BJ (cell line): ENCODE data around the gene FXYD6. TPM values are rescaled to one million over a fixed set of nuclear protein-coding genes. Genes with fewer than 3 reads are reported as not detected.

Source experiments
- CTCF ChIA-PET: fragments of 350-600 bp; formaldehyde crosslinking; extraction: SDS; loops from one replicate; lab custom pipeline; 2021; ENCODE audit warnings: antibody characterized with exemption, inconsistent platforms; lab: Yijun Ruan, JAX
- POLR2A ChIA-PET: fragments of 300-600 bp; sonication (Branson Sonifier 250); formaldehyde crosslinking; extraction: SDS; loops from one replicate; lab custom pipeline; 2021; ENCODE audit warnings: antibody characterized with exemption; lab: Charles Lee
- DNase-seq: peaks from one replicate; pipeline ENCODE4 v3.0.0-alpha.2; 2011; ENCODE audit warnings: low read depth
- H3K27me3 ChIP-seq: 2 replicates; pipeline ENCODE4 v1.6.0; 2011; ENCODE audit warnings: low read length; ENCODE audit not compliant: control insufficient read depth, insufficient read depth
- H3K36me3 ChIP-seq: 2 replicates; pipeline ENCODE4 v1.5.1; 2011; ENCODE audit warnings: low read length; ENCODE audit not compliant: control insufficient read depth, insufficient read depth
- H3K4me3 ChIP-seq: 2 replicates; pipeline ENCODE4 v1.5.1; 2011; ENCODE audit warnings: low read depth, mild to moderate bottlenecking, control low read depth, low read length
- polyA plus RNA-seq: library from polyadenylated mRNA; depleted of rRNA; stranded (reverse); fragments of >200 nt; gene quantifications from 2 replicates; pipeline ENCODE4 v1.2.3, GENCODE V29; 2011
- TF ChIP-seq, protein P1 (sequence below): IDR thresholded peaks from 2 replicates; pipeline ENCODE4 v1.5.1; 2011; ENCODE audit warnings: low read depth, mild to moderate bottlenecking, control low read depth, inconsistent platforms, low read length, moderate library complexity; ENCODE audit not compliant: insufficient read depth

The FXYD6 gene
- polyA plus RNA-seq, 1 experiment, result not detected

GRCh38 chr11:117837070-117837776, 39.2 kb downstream of the FXYD6 start:
- DNase-seq, result no peak
- H3K4me3 ChIP-seq, result no peak overlapping the region
- 0 out of 2 replicates have a peak, but pooled peaks cover 2% of the 10 kb centered on the region for H3K27me3 ChIP-seq
- ChIA-PET POLR2A (no interaction called here), CTCF (interaction anchor here (2.2 kb wide), 1 partner anchor 110 kb away, joined by 8 read pairs; no protein-coding TSS in a partner anchor)
- TF ChIP-seq, protein P1, sequence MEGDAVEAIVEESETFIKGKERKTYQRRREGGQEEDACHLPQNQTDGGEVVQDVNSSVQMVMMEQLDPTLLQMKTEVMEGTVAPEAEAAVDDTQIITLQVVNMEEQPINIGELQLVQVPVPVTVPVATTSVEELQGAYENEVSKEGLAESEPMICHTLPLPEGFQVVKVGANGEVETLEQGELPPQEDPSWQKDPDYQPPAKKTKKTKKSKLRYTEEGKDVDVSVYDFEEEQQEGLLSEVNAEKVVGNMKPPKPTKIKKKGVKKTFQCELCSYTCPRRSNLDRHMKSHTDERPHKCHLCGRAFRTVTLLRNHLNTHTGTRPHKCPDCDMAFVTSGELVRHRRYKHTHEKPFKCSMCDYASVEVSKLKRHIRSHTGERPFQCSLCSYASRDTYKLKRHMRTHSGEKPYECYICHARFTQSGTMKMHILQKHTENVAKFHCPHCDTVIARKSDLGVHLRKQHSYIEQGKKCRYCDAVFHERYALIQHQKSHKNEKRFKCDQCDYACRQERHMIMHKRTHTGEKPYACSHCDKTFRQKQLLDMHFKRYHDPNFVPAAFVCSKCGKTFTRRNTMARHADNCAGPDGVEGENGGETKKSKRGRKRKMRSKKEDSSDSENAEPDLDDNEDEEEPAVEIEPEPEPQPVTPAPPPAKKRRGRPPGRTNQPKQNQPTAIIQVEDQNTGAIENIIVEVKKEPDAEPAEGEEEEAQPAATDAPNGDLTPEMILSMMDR, result no peak
- H3K36me3 ChIP-seq, result no peaks in the 10 kb centered on the region

DNA sequence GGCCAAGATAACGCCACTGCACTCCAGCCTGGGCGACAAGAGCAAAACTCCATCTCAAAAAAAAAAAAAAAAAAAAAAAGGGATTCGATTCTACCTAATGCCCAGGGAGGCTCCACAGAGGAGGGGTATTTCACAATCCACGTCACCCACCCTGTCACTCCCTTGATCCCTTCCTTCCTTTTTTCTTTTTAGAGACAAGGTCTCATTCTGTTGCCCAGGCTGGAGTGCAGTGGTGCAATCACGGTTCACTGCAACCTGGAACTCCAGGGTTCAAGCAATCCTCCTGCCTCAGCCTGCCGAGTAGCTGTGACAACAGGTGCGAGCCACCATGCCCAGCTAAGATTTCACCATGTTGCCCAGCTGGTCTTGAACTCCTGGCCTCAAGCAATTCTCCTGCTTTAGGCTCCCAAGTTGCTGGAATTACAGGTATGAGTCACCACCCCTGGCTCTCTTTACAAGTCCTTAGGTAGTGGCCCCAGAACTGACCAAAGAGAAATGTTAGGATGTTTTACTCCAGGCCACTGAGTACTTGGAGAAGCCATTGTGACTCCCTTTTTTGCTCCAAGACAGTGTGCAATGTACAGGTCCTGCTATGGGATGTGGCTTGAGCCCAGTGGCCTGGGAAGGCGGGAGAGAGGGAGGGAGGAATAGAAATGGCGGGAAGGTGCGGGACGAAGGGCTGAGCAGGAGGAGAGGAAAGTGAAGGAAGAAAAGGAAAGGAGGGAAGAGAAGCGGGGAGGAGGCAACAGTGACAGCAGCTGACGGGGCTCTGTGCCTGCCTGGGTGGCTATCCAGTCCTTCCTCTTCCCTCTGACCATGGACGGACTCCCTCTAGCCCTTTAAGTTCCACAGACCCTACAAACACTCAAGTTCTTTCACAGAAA, 40.1 kb downstream of the FXYD6 start:
- TF ChIP-seq, protein P1, result no peak
- POLR2A ChIA-PET, result no interaction called here
- 0 out of 2 replicates have a peak, but pooled peaks cover 2% of the 10 kb centered on the region for H3K27me3 ChIP-seq
- CTCF ChIA-PET, result interaction anchor here (1.0 to 4.9 kb wide), 3 partner anchors 20 to 110 kb away, joined by 3 to 26 read pairs (median 3); no protein-coding TSS in a partner anchor
- DNase-seq, result no peak
- no peak overlapping the region for H3K4me3 ChIP-seq
- H3K36me3 ChIP-seq, result no peaks in the 10 kb centered on the region

GRCh38 chr11:117835576-117835975, 40.9 kb downstream of the FXYD6 start:
- DNase-seq, result no peak
- ChIA-PET CTCF (interaction anchor here (1.0 to 4.9 kb wide), 3 partner anchors 19 to 111 kb away, joined by 3 to 26 read pairs (median 3); no protein-coding TSS in a partner anchor), POLR2A (no interaction called here)
- Histone ChIP-seq H3K36me3 (no peaks in the 10 kb centered on the region), H3K27me3 (peaks cover 3% of the 10 kb centered on the region; the same call in 1 of the 2 replicates), H3K4me3 (no peak overlapping the region)
- TF ChIP-seq, protein P1, result no peak

GRCh38 chr11:117834838-117835443, 41.5 kb downstream of the FXYD6 start:
- no peaks in the 10 kb centered on the region for H3K36me3 ChIP-seq
- CTCF ChIA-PET, result interaction anchor here (0.7 to 4.9 kb wide), 5 partner anchors 9 to 112 kb away, joined by 3 to 26 read pairs (median 19); no protein-coding TSS in a partner anchor
- no peak overlapping the region for H3K4me3 ChIP-seq
- H3K27me3 ChIP-seq, result peaks cover 4% of the 10 kb centered on the region
- TF ChIP-seq, protein P1, result no peak
- DNase-seq, result no peak
- POLR2A ChIA-PET, result no interaction called here
